Measurements from ENCODE around the gene TEX35.

TEX35 gene

GRCh38 chr1:178512566-178513277 is at the start of gene TEX35:
Gene TEX35 (plus strand): TSS chr1:178513109. CDS start chr1:178513189, 80 bp downstream.
- FAIRE-seq = no peak

- FAIRE-seq = no peak
Observed at GRCh38 chr1:178464141-178464540, 48.8 kb upstream of the TEX35 start.

GRCh38 chr1:178464566-178464965 is 48.3 kb upstream of the TEX35 start:
- no peak for FAIRE-seq

- FAIRE-seq = no peak
Observed at GRCh38 chr1:178465011-178465410, 47.9 kb upstream of the TEX35 start.

GRCh38 chr1:178467837-178468236 is 45.1 kb upstream of the TEX35 start:
- FAIRE-seq = no peak

- no peak for FAIRE-seq
Observed at GRCh38 chr1:178470411-178470960, 42.4 kb upstream of the TEX35 start.

- FAIRE-seq = no peak
Observed at GRCh38 chr1:178472531-178472930, 40.4 kb upstream of the TEX35 start.

GRCh38 chr1:178477373-178477772 is 35.5 kb upstream of the TEX35 start:
- FAIRE-seq = no peak

GRCh38 chr1:178477841-178478240 is 35.1 kb upstream of the TEX35 start:
- FAIRE-seq = no peak

- no peak for FAIRE-seq
Observed at GRCh38 chr1:178483251-178483957, 29.5 kb upstream of the TEX35 start.

GRCh38 chr1:178484698-178485225 is 28.1 kb upstream of the TEX35 start:
- no peak for FAIRE-seq

GRCh38 chr1:178485541-178485981 is 27.3 kb upstream of the TEX35 start:
- FAIRE-seq = no peak

GRCh38 chr1:178486100-178487069 is 26.5 kb upstream of the TEX35 start:
- no peak for FAIRE-seq

GRCh38 chr1:178487070-178487615 is 25.8 kb upstream of the TEX35 start:
- FAIRE-seq = no peak

- no peak for FAIRE-seq
Observed at GRCh38 chr1:178488393-178488792, 24.5 kb upstream of the TEX35 start.

- no peak for FAIRE-seq
Observed at GRCh38 chr1:178489399-178489798, 23.5 kb upstream of the TEX35 start.

- FAIRE-seq = no peak
Observed at GRCh38 chr1:178490136-178490535, 22.8 kb upstream of the TEX35 start.

GRCh38 chr1:178490967-178491366 is 21.9 kb upstream of the TEX35 start:
- FAIRE-seq = no peak

- no peak for FAIRE-seq
Observed at GRCh38 chr1:178491721-178492120, 21.2 kb upstream of the TEX35 start.

GRCh38 chr1:178492341-178492740 is 20.6 kb upstream of the TEX35 start:
- FAIRE-seq = no peak

- no peak for FAIRE-seq
Observed at GRCh38 chr1:178493301-178493741, 19.6 kb upstream of the TEX35 start.

- FAIRE-seq = no peak
Observed at GRCh38 chr1:178494569-178494971, 18.3 kb upstream of the TEX35 start.

All from A204.1 (cell line).